HG03097 (cell line): Measurements from ENCODE around the gene IL22RA2.
"Not testable (repeated sequence)": the region's sequence is repeated elsewhere in the genome, so short reads cannot be mapped to it uniquely, and the experiment has no call there.

Experiments used
- ATAC-seq: cut with Tn5 transposase; IDR thresholded peaks from one replicate; pipeline ENCODE4 v1.9.1; 2021; ENCODE audit not compliant: unreplicated experiment, low FRiP score

The IL22RA2 gene

GRCh38 chr6:137173501-137173900 is at the start of gene IL22RA2:
IL22RA2 (minus strand) TSS chr6:137173644; CDS start chr6:137161749, 11,895 bp downstream.
- no peak for ATAC-seq

GRCh38 chr6:137222381-137222780 is 48.9 kb upstream of the IL22RA2 start:
- no peak for ATAC-seq

- ATAC-seq: no peak
These were observed 46.3 kb upstream of the IL22RA2 start for GRCh38 chr6:137219664-137220252.

- peak; percentile 88 for ATAC-seq
These were observed 45.6 kb upstream of the IL22RA2 start, which contains the start of gene IFNGR1 for GRCh38 chr6:137218917-137219663. IFNGR1 (minus strand) TSS chr6:137219385; CDS start chr6:137219327, 58 bp downstream.

- ATAC-seq: peak; percentile 27
These were observed 45.1 kb upstream of the IL22RA2 start for GRCh38 chr6:137218473-137218916.

GRCh38 chr6:137217801-137218472 is 44.5 kb upstream of the IL22RA2 start:
- no peak for ATAC-seq

GRCh38 chr6:137216875-137217553 is 43.6 kb upstream of the IL22RA2 start:
- no peak for ATAC-seq

- ATAC-seq: no peak
These were observed 42.7 kb upstream of the IL22RA2 start for GRCh38 chr6:137216106-137216505.

- not testable (repeated sequence) for ATAC-seq
These were observed 42.2 kb upstream of the IL22RA2 start for GRCh38 chr6:137215630-137216029.

GRCh38 chr6:137214931-137215330 is 41.5 kb upstream of the IL22RA2 start:
- no peak for ATAC-seq

GRCh38 chr6:137213813-137214212 is 40.4 kb upstream of the IL22RA2 start:
- ATAC-seq: no peak

- ATAC-seq: no peak
These were observed 39.9 kb upstream of the IL22RA2 start for GRCh38 chr6:137213331-137213740.

GRCh38 chr6:137211910-137212309 is 38.5 kb upstream of the IL22RA2 start:
- no peak for ATAC-seq

GRCh38 chr6:137210903-137211302 is 37.5 kb upstream of the IL22RA2 start:
- no peak for ATAC-seq

- no peak for ATAC-seq
These were observed 34.8 kb upstream of the IL22RA2 start for GRCh38 chr6:137208279-137208678.

GRCh38 chr6:137207457-137207856 is 34.0 kb upstream of the IL22RA2 start:
- not testable (repeated sequence) for ATAC-seq

- ATAC-seq: no peak
These were observed 33.1 kb upstream of the IL22RA2 start for GRCh38 chr6:137206577-137206976.

GRCh38 chr6:137203256-137203655 is 29.8 kb upstream of the IL22RA2 start:
- no peak for ATAC-seq

- no peak for ATAC-seq
These were observed 28.6 kb upstream of the IL22RA2 start for GRCh38 chr6:137202078-137202477.

- ATAC-seq: no peak
These were observed 27.6 kb upstream of the IL22RA2 start for GRCh38 chr6:137201006-137201405.

GRCh38 chr6:137200288-137200687 is 26.8 kb upstream of the IL22RA2 start:
- no peak for ATAC-seq
